GM12801 (cell line): ENCODE measurements around the gene TMBIM6.

Source experiments
- TF ChIP-seq, protein P1 (sequence below): IDR thresholded peaks from one replicate; pipeline ENCODE4 v1.5.1; 2011; ENCODE audit warnings: control low read depth; ENCODE audit not compliant: insufficient read length; ENCODE audit errors: extremely low read depth

TMBIM6 gene

DNA sequence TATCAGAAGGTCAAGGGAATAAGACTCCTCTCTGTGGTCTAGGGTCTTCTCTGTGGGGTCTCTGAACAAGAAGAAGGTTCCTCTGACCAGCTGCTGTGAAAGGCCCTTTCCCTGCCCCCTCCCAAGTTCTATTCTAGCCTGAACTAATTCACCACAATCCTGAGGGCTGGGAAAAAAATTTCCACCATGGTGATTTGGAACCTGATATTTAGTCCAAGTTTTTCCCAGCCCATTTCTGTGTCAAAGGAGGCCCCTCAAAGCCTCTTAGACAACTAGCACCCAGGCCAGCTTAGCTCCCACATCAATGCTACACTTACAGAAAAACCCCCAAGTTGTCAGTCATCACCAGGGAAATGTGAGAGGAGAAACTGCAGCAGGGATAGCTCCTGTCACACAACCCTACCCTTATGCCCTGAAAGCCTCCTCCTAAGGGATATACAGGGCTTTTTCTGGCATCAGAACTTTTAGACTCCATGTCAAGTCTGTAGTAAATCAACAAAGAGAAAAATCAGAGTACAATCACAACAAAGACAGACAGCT, 38.6 kb upstream of the TMBIM6 start:
- TF ChIP-seq, protein P1, sequence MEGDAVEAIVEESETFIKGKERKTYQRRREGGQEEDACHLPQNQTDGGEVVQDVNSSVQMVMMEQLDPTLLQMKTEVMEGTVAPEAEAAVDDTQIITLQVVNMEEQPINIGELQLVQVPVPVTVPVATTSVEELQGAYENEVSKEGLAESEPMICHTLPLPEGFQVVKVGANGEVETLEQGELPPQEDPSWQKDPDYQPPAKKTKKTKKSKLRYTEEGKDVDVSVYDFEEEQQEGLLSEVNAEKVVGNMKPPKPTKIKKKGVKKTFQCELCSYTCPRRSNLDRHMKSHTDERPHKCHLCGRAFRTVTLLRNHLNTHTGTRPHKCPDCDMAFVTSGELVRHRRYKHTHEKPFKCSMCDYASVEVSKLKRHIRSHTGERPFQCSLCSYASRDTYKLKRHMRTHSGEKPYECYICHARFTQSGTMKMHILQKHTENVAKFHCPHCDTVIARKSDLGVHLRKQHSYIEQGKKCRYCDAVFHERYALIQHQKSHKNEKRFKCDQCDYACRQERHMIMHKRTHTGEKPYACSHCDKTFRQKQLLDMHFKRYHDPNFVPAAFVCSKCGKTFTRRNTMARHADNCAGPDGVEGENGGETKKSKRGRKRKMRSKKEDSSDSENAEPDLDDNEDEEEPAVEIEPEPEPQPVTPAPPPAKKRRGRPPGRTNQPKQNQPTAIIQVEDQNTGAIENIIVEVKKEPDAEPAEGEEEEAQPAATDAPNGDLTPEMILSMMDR, result no peak

DNA sequence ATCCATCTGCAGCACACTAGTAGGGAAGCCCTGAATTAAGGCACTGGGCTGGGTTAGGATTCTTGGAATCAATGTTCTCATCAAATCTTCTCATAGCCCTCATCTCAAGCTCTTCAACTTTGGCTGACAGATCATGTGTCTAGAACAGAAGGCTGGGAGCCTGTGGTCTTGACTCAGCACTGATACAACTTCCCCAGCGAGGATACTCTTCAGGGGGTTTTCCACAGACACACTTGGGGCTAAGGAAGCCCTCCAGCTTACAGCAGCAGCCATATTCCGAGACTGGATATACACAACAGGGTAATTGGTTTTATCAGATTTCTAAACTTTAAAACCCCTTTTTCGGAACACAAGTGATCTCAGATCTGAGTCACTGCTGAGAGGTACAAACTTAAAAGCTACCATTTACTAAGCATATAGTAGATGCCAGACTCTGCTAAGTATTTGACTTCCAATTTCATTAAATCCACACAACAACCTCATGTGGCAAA, 37.7 kb upstream of the TMBIM6 start:
- TF ChIP-seq, protein P1, result no peak

DNA sequence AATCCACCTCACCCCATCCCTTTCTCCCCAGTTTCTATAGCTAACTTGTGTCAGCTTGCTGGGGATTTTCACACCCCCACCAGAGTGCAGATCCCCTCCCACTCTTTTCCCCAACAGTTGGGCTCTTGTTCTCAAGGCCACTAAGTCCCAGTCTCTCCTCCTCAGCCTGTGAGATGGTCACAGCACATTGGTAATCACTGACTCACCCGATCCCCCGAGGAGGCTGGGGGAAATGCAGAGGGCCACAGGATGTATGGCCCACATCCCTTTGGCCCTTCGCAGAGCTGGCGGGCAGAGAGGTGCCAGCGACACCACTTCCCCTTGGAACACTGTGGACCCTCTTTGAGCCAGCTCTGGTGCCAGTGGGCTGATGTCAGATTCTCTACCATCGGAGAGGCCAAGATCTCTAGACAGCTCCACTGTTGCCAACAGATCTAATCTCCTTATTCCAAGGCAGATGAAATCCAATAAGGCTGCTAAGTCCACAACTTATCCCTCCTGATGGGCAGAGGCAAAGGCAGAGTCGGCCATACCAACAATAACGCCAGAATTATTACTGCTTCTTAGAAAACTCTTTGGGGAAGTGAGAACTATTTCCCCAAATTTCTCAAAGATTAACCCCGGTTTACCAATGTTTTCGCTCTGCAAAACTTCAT, 35.8 kb upstream of the TMBIM6 start:
- TF ChIP-seq, protein P1, result no peak

DNA sequence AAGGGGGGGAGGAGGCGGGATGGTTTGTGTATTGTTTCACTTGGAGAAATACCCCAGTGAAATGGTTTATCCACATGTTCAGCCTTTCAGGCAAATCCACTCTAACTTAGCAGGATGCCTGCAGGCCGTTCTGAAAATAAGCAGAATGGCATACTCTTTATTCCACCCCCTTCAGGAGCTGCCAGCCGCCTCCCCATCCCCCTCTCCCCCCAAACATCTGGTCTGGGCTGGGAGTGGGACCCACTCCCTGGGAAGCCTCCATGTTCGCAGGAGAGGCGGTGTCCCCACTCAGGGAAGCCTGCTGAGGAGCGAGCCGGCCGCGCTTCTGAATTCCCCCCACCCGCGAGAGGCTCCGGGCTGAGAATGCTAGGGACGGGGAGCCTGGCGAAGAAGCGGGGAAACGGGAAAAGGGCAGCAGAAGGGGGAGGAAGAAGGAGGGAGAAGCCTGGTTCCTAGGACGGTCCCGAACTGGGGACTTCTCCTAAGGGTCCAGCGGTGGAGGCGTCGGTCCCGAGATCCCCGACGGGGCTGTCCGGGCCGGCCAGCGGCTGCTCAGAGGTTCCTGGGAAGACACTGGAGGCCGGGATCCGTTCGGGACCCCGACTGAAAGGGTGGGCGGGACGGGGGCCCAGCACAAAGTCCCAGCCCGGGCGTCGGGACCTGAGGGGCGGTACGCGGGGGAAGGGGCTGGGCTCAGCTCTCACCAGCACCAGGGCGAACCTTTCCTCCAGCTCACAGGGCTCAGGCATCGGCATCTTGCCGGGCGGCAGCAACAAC, 34.8 kb upstream of the TMBIM6 start:
- TF ChIP-seq, protein P1, result no peak

DNA sequence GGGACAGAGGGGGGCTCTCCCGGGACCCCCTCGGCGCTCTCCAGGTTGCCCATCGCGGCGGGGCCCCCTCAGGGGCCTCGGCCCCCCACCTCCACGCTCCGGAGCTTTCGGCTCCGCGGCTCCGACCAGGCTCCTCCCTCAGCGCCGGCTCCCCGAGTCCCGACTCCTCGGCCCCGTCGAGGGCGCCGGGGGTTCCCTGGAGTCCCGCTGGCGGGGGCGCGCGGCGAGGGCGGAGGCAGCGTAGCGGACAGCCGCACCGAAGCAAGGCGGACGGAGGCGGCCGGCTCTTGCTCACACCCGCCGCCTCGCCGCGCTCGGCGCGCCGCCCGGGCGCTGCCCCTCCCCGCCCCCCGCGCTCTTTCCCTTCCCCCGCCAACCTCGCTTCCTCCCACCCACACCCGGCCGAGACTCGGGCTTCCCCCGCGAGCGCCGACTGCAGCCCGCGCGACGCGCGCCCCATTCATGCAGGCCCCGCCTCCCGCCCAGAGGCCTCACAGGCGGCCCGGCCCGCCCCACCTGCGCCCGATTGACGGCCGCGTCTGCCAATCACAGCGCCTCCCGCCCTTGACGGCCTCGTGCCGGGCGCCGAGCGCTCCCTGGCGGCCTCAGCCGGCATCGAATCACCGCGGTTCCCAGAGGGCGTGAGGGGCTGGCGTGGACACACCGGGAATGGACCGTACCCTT, 34.1 kb upstream of the TMBIM6 start, which contains the start of gene FMNL3:
FMNL3 (minus strand) TSS at position 278 of the 684 bp plus-strand sequence; CDS start at position 53, 225 bp downstream.
- TF ChIP-seq, protein P1, result no peak

DNA sequence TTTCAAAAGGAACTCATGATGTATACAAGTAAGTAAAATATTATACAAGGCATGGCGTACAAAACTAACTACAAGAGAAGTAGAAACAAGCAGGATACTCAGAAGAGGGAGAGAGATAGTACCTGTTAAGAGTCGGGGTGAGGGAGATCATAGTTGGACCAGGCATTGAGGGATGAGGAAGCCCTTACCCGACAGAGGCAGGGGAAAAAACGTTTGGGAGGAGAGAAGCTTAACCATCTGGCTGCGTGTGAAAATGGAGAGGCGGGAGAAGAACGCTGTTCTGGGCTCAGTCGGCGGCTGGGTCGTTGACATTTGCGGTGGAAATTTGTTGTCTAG, 33.6 kb upstream of the TMBIM6 start:
- TF ChIP-seq, protein P1, result no peak

DNA sequence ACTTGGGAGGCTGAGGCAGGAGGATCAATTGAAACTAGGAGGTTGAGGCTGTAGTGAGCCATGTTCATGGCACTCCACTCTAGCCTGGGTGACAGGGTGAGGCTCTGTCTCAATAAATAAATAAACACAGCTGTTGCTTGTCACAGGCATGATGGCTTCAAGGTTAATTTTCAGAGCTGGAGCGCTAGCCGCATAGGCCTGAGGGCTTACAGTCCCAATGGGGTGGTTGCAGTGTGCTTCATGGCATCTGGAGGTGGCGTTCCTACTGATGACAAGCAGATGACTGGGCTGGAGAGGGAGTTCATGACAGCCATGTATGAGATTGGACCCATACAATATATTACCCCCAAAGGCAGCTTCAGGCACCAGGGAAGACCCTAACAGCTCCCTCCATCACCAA, 32.5 kb upstream of the TMBIM6 start:
- TF ChIP-seq, protein P1, result no peak
